HG02884 (cell line): Measurements from ENCODE around the gene SMOC1.

Experiments used
- ATAC-seq: cut with Tn5 transposase; IDR thresholded peaks from one replicate; pipeline ENCODE4 v1.9.1; 2021; ENCODE audit warnings: mild to moderate bottlenecking, moderate library complexity; ENCODE audit not compliant: unreplicated experiment

Gene SMOC1

DNA sequence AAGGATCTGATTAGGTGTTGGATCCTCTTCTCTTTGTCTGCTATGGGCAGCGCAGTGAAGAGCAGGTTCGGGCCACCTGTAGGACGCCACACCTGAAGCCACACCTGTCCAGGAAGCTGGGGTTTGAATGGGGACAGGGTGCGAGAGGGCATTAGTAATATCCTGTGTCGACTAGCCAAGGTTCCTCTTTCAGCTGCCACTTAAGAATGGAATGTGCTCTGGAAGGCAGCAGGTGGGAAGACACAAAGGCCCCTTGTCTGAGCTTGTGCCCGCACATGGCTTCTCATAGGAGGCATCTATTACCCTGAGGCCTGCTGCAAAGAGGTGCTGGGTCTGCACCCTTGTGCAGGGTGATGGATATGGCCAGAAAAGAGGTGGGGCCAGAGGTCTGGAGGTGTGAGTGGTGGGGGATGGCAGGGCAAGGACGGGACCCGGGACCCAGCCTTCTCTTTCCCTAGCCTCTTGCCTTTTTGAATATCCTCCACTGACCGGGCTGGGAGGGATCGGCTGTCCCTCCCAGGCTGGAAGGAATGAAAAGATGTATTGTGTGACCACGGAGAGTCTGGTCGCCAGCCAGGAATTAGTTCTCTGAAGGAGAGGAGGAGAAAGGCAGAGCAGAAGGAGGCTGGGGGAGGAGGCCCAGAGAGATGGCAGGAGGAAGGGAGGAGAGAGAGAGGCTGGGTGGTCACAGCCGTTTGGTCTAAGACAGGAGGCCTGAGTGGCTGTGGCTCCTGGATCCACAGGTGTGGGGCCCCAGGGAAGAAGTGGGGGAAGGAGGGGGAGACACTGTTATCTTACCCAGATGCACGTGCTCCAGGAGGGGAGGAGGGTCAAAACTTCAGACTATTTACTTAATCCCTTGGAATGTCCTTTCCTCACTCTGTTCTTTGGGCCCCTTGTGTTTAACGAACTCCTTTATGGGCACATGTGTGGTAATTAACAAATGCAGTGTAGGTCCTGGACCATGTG, 101.5 kb downstream of the SMOC1 start:
- no peak for ATAC-seq

DNA sequence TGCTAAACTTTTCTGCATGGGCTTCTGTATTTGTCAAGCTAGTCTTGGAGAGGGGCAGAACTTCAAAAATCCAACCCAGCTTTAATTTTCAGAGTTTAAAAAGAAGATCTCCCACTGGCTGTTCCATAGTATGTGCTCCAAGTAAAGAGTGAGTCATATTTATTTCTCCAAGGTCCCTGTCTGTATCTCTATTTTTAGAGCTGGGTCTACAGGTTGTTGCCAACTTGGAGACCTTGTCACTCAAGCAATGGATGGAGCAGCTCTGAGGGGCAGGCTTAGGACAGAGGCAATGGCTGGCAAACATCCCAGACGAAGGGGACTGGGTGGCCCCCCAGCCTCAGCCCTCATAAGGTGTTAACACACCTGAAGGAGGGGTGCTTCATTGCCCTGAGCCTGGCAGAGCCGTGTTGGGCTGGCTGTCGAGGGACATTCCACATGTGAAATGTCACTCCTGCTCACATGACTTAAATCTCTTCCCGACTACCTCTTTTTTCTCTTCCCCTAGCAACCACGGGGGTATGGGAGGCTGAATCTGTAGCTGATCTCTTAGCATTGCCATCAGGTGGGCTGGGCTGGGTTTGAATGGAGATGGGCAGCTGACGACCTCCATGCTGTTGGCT, 103.1 kb downstream of the SMOC1 start:
- ATAC-seq: no peak

DNA sequence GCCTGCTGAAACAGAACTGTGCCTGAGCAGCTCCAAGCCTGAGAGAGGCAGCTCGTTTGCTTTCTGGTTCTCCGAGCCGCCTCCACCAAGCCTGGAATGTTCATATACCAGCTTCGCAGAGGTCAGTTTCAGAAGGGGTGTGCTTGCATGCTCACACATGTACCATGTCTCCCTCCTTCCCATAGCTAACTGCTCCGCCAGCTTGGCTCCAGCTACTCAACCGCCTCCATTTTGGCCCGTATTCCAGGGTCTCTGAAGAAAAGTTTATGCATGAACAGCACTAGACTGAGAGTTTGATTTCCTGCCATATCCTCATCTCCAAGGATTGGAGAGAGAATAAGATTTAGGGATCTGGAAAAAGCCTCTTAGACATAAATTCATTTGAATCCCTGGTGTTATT, 103.7 kb downstream of the SMOC1 start:
- no peak for ATAC-seq

- no peak for ATAC-seq
Observed at GRCh38 chr14:69983317-69983716, 104.1 kb downstream of the SMOC1 start.

DNA sequence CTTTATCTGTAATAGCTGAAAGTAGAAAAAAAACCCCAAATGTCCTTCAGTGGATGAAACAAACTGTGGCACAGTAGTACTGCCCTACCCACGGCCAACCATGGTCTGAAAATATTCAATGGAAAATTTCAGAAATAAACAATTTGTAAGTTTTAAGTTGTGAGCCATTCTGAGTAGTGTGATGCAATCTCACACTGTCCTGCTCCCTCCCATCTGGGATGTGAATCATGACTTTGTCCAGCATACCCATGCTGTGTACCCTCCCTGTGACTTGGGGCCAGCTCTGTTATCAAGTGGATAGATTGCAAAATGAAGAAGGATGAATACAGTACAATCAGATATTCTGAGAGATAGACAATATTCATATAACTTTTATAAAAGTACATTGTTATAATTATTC, 106.2 kb downstream of the SMOC1 start:
- ATAC-seq: no peak

GRCh38 chr14:69986336-69986735, 107.1 kb downstream of the SMOC1 start:
- ATAC-seq: no peak

DNA sequence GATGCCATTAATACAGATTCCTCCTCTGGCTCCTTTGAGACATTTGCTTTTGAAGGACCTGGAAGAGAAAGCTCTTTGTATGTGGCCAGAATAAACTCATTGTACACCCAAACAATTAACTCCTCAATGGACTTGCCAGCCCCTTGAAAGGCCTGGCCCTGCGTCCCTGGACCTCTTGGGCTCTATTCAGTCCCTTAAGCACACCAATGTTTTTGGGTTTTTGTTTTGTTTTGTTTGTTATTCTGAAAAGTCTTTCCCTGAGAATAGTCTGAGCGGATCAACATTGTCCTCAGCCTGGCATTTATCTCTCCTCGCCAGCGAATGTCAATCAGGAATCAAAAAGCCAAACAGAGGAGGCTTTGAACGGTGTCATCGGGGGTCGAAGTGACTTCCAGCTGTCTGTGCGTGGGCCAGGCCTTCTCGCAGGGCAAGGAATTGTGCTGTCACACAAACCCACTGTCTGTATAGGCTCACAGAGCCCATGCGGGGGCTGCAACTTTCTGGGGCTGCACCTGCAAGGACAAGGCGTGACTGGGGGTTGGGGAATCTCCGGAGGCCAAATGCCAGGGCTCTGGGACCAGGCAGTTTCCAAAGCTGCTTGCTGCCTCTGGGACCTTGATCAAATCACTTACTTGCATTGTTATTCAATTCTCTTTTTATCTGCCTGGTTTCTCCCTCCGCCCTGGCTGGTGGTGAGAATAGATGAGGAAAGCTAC, 108.3 kb downstream of the SMOC1 start:
- no peak for ATAC-seq

- no peak for ATAC-seq
Observed at GRCh38 chr14:69988979-69989378, 109.8 kb downstream of the SMOC1 start.

DNA sequence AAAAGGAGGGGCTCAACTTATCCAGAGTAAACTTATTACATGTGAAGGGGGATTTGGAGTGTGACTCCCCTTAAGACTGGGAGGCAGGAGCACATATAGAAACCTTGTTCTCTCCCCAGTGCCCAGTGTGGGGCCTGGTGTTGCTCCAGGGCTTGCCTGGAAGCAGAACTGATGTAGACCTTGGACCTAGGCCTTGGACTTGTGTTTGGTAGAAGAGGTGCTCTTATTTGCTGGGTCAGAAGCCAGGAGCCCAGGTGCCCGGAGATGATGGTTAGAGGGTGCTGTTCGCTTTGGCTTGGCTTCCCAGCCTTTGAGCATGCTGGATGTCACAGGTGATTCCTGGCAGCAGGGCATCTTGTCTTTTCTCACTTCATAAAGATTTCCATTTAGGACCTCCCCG, 110.4 kb downstream of the SMOC1 start:
- ATAC-seq: no peak

DNA sequence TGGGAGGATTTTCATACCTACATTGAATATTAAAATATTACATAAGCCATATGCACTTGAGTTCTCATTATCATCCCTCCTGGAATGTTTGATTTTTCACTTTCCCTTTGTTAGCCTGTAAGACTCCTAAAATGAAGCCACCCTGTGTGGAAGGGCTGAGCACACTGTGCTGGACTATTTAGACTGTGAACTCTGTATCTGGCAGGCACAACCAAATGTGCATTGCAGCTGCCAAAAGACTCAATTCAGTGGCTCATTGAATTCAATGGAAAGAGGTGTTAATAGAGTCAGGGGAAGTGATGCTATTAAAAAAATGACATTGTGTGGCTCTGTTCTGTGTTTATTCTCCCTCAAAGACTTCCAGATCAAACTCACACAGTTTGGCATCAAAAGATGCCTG, 111.1 kb downstream of the SMOC1 start:
- no peak for ATAC-seq

DNA sequence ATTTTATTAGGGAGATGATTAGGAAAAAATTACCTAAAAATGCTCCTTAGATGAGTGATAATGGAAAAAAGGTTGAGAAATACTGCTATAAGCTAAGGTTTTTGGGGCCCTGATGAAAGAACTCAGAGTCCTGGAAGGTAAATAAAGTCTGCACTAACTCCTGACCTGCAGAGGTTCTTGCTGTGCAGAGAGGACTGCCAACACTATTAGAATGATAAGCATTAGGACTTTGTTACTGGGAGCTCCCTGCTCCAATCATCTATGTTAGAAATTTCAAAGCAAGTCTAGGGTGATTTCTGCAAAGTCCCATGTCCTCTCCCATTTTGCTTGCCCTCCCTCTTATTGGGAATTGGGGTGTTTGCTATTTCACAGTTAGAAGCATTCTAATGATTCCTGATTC, 112.2 kb downstream of the SMOC1 start:
- no peak for ATAC-seq

DNA sequence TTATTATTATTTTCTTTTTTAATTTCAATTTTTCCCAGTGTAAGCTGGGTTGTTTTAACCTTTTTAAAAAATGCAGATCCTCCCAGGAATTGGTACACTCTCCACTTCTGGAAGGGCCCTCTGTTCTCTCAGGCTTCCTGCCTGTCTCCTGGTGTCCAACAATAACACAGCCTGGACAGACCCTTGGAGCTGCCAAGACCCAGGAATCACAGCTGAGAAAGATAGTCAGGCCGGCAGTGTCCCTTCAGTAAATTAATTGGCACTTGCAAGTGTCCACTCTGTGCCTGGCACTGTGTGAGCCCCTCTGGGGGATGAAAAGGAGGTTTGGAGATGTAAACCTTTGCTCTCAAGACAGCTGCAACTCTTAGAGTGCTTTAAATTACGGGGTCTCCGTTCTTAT, 113.3 kb downstream of the SMOC1 start:
- ATAC-seq: no peak

- ATAC-seq: no peak
Observed at GRCh38 chr14:69993326-69993725, 114.1 kb downstream of the SMOC1 start.

DNA sequence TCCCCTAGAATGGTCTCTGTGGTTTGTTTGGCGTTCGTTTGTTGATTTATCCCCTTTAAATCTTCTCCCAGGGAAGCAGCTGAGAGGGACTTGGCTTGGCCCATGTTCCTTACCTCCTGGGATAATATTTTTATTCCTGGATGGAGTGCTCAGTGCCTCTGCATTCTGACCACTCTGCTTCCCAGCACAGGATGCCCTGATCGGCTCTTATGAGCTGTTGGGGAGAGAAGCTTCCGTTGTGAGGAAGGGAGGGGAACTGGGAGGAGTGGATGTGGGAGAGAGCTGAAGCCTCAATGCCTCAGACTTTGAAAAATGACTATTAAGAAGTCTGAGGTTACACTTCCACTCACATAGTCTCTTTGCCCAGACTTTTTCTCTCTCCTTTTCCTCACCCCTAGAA, 114.8 kb downstream of the SMOC1 start:
- ATAC-seq: no peak

- no peak for ATAC-seq
Observed at GRCh38 chr14:69996216-69996615, 117.0 kb downstream of the SMOC1 start.

GRCh38 chr14:69997849-69998248, 118.6 kb downstream of the SMOC1 start:
- ATAC-seq: no peak

DNA sequence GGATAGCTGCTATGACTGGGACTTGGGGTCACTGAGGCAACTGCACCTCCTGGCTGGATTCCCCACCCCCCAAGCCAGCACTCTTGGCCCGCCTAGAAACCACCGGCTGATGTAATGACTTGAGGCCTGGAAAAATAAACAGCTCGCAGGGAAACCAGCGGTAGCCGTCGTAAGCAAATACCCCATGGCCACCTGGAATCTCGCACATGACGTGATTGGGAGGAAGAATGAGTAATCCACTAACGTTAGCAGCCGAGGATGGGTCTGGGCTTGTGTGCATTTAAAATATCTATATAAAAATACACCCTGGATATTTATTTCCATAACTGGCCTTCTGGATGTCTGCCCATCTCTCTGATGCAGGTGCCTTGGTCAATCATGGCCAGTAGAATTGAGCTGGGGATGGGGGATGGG, 120.1 kb downstream of the SMOC1 start:
- no peak for ATAC-seq

- no peak for ATAC-seq
Observed at GRCh38 chr14:70000601-70001000, 121.4 kb downstream of the SMOC1 start.

GRCh38 chr14:70002589-70003346, 123.6 kb downstream of the SMOC1 start:
- ATAC-seq: no peak

- ATAC-seq: no peak
Observed at GRCh38 chr14:70004791-70005190, 125.6 kb downstream of the SMOC1 start.

DNA sequence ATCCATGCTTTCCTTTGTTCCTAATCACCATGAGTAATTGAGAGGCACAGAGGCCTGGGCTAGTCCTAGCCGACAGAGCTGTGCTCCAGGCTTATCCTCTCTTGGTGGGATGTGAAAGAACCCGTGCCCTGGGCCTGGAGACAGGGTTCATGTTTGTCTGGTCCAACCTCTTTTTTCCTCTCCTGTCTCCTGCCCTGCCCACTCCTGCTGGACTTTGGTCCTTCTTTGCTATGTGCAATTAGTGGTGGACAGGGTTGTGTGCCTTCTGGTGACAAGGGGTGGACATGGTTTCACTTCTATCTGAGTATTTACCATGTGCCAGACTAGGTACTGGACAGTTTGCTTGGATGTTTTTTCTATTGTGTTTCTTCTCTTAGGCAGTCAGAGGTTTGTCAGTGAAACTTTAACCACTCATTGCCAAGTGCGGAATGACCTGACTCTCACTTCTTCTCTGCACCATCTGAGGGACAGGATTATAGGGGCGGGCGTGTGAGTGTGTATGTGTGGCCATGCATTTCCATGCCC, 126.1 kb downstream of the SMOC1 start:
- no peak for ATAC-seq
